NCI-H69 (cell line): ENCODE results near the gene PHF21A.

Experiments used
- DNase-seq: peaks from one replicate; lab custom pipeline; 2025; lab: John Stamatoyannopoulos, UW

The PHF21A gene

DNA sequence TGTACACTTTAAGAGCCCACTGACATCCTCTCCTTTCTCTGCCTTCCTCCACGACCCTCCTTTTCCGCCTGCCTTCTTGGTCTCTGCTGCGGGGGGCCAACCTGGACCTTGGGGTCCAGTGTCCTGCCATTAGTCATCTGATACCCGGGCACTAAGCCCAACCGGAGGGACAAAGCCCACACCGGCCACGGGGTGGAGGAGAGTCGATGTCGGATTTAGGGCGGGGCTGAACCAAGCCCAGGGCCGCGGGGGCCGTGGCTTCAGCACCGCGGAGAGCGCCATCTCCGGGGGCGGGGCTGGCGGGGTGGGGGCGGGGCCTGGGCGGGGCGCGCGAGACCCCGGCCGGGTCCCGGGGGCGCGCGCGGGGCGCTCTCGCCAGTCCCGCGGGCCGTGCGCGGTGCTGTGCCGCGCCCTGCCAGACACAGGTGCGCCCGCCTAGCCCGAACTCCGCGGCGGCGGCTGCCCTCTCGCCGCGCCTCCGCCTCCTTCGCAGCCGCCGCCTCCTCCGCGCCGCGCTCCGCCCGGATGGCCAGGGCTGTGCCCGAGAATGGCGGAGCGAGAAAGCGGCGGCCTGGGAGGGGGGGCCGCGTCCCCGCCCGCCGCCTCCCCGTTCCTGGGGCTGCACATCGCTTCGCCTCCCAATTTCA lies 235.9 kb downstream of the PHF21A start, which contains the start of gene MAPK8IP1:
Gene MAPK8IP1, plus strand, starts transcription at position 378 of the 647 bp plus-strand sequence. Its CDS starts 170 bp downstream, at position 548.
- peak; percentile 91 for DNase-seq

GRCh38 chr11:45884596-45885185 lies 236.6 kb downstream of the PHF21A start:
- DNase-seq: no peak
